22Rv1 (cell line): Measurements from ENCODE around the gene AMPH.

Experiments
- CTCF ChIP-seq: fragments of 450-650 bp; IDR thresholded peaks from 2 replicates; pipeline ENCODE4 v1.5.1; 2017; ENCODE audit warnings: mild to moderate bottlenecking
- ZFX ChIP-seq: fragments of 450-650 bp; IDR thresholded peaks from 2 replicates; pipeline ENCODE4 v1.6.1; 2017; ENCODE audit warnings: antibody characterized with exemption, borderline replicate concordance

GRCh38 chr7:38674513-38674912 lies 43.3 kb upstream of the AMPH start:
- no peak for TF ChIP-seq CTCF
- no peak for TF ChIP-seq ZFX
